Medulla oblongata (tissue), 1 donor: ENCODE results near the gene PTPN23.

Experiments used
- DNase-seq: peaks from one replicate; pipeline ENCODE4 v3.0.0-alpha.2; 2015; ENCODE audit errors: extremely low spot score

Gene PTPN23

DNA sequence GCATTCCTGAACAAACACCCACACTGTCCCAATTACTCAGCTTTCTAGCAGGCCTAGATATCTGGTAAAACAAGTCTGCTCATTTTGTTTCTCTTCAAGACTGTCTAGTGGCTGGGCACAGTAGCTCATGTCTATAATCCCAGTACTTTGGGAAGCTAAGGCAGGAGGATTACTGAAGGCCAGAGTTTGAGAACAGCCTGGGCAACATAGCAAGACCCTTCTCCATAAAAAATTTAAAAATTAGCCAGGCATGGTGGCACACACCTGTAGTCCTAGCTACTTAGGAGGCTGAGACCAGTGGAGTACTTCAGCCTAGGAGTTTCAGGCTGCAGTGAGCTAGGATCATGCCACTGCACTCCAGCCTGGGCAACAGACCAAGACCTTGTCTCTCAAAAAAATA, 6.2 kb upstream of the PTPN23 start:
- no peak for DNase-seq

GRCh38 chr3:47376393-47376792, 4.4 kb upstream of the PTPN23 start:
- no peak for DNase-seq

- DNase-seq, result peak; percentile 22
Measured at GRCh38 chr3:47377186-47377585, 3.6 kb upstream of the PTPN23 start.

- DNase-seq, result no peak
Measured at GRCh38 chr3:47378869-47379268, 2.0 kb upstream of the PTPN23 start.

GRCh38 chr3:47379411-47379899, 1.4 kb upstream of the PTPN23 start:
- no peak for DNase-seq

GRCh38 chr3:47380026-47380600, 708 bp upstream of the PTPN23 start:
- no peak for DNase-seq

GRCh38 chr3:47381317-47382157, 716 bp downstream of the PTPN23 start:
- peak; percentile 79 for DNase-seq

- DNase-seq, result no peak
Measured at GRCh38 chr3:47384425-47384824, 3.6 kb downstream of the PTPN23 start.

DNA sequence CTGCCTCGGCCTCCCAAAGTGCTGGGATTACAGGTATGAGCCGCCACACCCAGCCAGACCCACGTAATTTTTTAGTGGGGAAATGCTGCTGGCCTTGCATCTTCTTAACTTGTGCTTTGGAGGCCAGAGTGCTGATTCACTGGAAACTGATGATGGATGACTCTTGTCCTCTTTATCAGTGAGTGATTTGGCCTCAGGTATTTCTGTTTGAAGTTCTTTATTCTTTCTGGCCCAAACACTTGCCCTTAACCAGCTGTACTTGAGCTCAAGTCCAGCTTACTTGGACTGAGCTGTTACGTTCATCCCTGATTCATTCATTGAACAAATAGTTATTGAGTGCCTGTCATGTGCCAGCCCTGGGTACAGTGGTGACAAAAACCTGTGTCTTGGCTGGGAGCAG, 4.2 kb downstream of the PTPN23 start:
- no peak for DNase-seq

- DNase-seq, result no peak
Measured at GRCh38 chr3:47385796-47386195, 5.0 kb downstream of the PTPN23 start.

- DNase-seq, result no peak
Measured at GRCh38 chr3:47392933-47393332, 12.1 kb downstream of the PTPN23 start.

- DNase-seq, result no peak
Measured at GRCh38 chr3:47394140-47394870, 13.5 kb downstream of the PTPN23 start.

- no peak for DNase-seq
Measured at GRCh38 chr3:47394881-47395280, 14.1 kb downstream of the PTPN23 start.

- DNase-seq, result no peak
Measured at GRCh38 chr3:47398228-47398627, 17.4 kb downstream of the PTPN23 start.

DNA sequence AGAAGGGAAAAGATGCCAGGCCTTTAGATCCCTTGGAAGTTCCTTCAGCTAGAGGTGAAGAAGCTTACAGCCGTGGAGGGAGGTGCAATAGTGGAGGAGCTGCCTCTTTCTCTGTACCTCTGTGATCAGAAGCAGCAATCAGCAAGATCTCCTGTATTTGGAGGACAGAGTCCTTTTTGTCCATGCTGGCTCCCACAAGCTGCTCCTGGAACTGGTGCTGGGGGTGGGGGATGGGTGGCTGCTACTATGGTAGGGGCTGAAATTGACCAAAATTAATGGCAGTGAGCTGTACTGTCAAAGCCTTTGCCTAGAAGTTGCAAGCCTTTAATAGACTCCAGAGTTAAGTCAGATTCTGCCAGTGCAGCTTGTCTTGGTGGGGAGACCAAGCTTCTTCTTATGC, 18.2 kb downstream of the PTPN23 start:
- no peak for DNase-seq

- DNase-seq, result no peak
Measured at GRCh38 chr3:47399531-47400270, 18.9 kb downstream of the PTPN23 start.

DNA sequence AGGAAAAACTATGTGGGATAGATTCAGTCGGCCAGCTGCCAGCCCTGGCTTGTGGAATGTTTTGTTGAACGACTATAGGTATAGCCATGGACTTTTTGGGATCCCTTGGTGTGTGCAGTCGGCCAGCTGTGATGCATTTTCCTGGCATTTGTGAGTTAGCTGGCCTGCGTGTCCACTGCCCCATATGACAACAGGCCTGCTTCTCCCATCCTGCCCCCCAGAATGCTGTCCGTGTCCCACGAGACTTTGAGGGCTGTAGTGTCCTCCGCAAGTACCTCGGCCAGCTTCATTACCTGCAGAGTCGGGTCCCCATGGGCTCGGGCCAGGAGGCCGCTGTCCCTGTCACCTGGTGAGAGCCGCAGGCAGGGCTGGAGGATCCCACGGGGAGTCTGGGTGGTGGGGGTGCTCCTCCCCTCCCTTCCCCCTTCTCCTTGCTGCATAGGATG, 23.6 kb downstream of the PTPN23 start:
- DNase-seq, result no peak

GRCh38 chr3:47404955-47405790, 24.4 kb downstream of the PTPN23 start:
- peak; percentile 94 for DNase-seq

DNA sequence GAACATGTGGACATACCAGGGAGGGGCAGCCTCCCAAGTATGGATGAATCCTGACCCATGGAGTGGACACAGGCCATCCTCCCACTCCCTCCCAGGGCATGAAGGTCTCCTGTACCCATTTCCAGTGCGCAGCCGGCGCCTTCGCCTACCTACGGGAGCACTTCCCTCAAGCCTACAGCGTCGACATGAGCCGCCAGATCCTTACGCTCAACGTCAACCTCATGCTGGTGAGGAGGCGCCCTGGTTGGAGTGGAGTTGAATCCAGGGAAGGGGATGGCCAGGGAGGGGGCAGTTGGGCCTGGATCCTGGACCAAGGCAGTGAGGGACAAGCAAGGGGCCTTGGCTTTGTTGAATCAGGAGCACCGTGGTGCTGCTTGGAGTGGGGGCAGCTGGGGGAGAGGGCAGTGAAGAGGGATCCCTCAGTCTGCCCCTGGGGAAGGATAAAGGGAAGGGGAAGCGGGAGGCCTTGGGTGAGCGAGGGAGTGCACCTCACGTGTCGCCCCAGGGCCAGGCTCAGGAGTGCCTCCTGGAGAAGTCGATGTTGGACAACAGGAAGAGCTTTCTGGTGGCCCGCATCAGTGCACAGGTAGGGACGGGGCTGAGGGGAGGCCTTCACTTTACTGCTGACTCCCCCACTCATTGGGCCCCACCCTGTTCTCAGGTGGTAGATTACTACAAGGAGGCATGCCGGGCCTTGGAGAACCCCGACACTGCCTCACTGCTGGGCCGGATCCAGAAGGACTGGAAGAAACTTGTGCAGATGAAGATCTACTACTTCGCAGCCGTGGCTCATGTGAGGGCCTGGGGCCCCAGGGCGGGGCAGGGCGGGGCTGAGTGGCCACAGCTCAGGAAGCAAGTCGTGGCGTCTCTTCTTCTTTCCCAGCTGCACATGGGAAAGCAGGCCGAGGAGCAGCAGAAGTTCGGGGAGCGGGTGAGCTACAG, 25.3 kb downstream of the PTPN23 start:
- no peak for DNase-seq

GRCh38 chr3:47406762-47407149, 25.9 kb downstream of the PTPN23 start:
- no peak for DNase-seq
